NT2/D1 (cell line): ENCODE results near the gene TBX4.

ENCODE experiments used
- DNase-seq: peaks from one replicate; pipeline ENCODE4 v3.0.0-alpha.2; 2011; ENCODE audit warnings: low read depth, low spot score
- H3K27me3 ChIP-seq: 2 replicates; pipeline ENCODE4 v1.6.0; 2011; ENCODE audit warnings: mild to moderate bottlenecking; ENCODE audit not compliant: insufficient read length, insufficient read depth
- H3K36me3 ChIP-seq: 2 replicates; pipeline ENCODE4 v1.6.1; 2011; ENCODE audit warnings: mild to moderate bottlenecking, low read length, mixed read lengths; ENCODE audit not compliant: insufficient read depth, insufficient read length
- H3K4me1 ChIP-seq: 2 replicates; pipeline ENCODE4 v1.5.1; 2011; ENCODE audit not compliant: insufficient read depth, insufficient read length
- H3K4me3 ChIP-seq: 2 replicates; pipeline ENCODE4 v1.5.1; 2011; ENCODE audit warnings: low read depth; ENCODE audit not compliant: insufficient read length
- H3K9ac ChIP-seq: 2 replicates; pipeline ENCODE4 v1.6.0; 2011; ENCODE audit warnings: low read depth; ENCODE audit not compliant: insufficient read length
- H3K9me3 ChIP-seq: 2 replicates; pipeline ENCODE4 v1.5.1; 2011; ENCODE audit warnings: mild to moderate bottlenecking, low read length; ENCODE audit not compliant: insufficient read depth
- SUZ12 ChIP-seq: IDR thresholded peaks from 2 replicates; pipeline ENCODE4 v1.6.1; 2011; ENCODE audit not compliant: insufficient read length, insufficient read depth; ENCODE audit errors: extremely low read depth
- YY1 ChIP-seq: IDR thresholded peaks from 2 replicates; pipeline ENCODE4 v1.6.1; 2011; ENCODE audit not compliant: insufficient read length, insufficient read depth
- ZNF274 ChIP-seq: IDR thresholded peaks from 2 replicates; pipeline ENCODE4 v1.6.1; 2011; ENCODE audit warnings: mild to moderate bottlenecking, low read depth, low read length

The TBX4 gene

DNA sequence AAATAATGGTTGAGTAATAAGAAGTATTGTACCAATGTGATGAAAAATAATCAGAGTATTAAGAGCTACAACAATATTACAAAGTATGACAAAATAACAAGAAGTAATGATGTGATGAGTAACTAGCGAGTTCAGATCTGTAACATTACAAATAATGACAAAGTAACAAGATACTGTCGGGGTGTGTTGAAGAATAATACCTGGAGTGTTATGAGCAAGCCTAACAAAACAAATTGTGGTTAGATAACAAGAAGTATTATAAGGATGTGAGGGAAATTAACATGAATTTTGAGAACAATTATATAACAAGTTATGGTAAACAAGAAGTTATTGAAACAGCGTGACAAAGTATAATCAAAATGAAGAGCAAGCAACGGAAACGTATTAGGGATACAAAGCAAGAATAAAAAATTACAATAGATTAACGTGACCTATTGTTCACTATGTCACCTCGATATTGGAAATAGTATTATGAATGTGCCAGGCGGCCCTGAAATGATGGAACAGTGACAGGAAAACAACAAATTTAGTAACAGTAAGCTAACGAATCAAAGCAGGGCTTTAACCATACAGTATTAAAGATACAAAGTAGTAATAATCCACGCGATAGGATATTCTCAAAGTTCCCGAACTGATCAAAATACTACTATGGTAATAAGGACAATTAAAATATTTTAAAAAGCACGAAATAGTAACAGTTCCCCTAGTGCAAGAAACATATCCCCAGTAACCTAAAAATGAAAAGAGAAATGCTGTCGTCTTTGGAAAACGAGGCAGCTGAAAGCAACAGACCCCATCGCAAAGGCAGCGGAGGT, 1.6 kb downstream of the TBX4 start:
- H3K27me3 ChIP-seq: peaks cover 94% of the 10 kb centered on the region
- peak overlapping the region; percentile 66 for H3K9ac ChIP-seq
- peak overlapping the region; percentile 44 for H3K4me3 ChIP-seq

DNA sequence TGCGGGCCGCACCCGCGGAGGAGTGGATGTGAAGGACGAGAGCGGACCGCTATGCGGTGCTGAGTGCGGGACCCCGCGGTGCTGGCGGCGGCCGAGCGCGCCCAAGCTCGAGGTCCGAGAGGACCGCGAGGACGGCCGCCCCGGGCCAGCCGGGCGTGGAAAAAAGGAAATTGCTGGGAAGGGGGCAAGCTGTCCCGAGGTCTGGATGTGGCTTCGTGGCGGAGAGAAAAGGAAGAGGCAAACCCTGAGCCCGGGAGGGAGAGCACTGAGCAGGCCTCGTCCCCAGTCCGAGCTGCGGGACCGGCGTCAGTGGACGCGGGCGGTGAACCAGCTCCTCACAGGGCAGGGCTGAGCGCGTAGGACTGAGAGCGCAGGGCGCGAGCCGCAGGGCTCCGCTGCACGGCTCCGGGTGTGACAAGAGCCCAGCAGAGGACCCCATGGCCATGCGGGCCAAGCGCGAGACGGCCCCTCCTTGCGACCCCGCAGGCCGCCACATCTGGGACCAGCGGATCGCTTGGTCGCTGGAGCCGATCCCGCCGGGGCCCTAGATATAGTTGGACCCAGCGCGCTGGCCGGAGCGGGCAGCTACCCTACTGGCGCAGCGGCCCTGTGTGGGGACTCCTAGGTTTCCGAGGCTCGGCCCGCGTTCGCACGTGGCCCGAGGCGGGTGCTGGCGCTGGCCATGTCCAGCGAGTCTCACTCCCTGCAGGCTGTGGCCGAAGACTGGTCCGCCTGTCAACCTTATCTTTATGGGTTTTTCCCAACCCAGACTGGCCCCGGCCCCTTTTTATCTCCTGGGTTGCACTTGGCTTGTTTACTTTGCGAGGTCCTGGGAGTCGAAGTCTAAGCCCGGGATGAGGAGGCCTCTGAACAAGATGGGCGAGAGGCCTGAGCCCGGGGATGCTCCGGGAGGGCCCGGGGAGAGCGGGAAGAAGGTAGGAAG, 2.4 kb downstream of the TBX4 start:
- no peak for TF ChIP-seq ZNF274
- peak; percentile 94 for TF ChIP-seq SUZ12
- TF ChIP-seq YY1: no peak
- peaks cover 25% of the 10 kb centered on the region for H3K4me1 ChIP-seq
- no peaks in the 10 kb centered on the region for H3K36me3 ChIP-seq
- H3K27me3 ChIP-seq: peaks cover 100% of the 10 kb centered on the region
- DNase-seq: no peak
- H3K9me3 ChIP-seq: no peaks in the 10 kb centered on the region
- peak overlapping the region; percentile 44 for H3K4me3 ChIP-seq
- peak overlapping the region; percentile 66 for H3K9ac ChIP-seq

More for the DNA sequence above, 1.6 kb downstream of the TBX4 start:
- peaks cover 25% of the 10 kb centered on the region for H3K4me1 ChIP-seq
- no peaks in the 10 kb centered on the region for H3K9me3 ChIP-seq
- H3K36me3 ChIP-seq: no peaks in the 10 kb centered on the region
- TF ChIP-seq SUZ12: no peak
- no peak for TF ChIP-seq ZNF274
- TF ChIP-seq YY1: no peak
- no peak for DNase-seq

DNA sequence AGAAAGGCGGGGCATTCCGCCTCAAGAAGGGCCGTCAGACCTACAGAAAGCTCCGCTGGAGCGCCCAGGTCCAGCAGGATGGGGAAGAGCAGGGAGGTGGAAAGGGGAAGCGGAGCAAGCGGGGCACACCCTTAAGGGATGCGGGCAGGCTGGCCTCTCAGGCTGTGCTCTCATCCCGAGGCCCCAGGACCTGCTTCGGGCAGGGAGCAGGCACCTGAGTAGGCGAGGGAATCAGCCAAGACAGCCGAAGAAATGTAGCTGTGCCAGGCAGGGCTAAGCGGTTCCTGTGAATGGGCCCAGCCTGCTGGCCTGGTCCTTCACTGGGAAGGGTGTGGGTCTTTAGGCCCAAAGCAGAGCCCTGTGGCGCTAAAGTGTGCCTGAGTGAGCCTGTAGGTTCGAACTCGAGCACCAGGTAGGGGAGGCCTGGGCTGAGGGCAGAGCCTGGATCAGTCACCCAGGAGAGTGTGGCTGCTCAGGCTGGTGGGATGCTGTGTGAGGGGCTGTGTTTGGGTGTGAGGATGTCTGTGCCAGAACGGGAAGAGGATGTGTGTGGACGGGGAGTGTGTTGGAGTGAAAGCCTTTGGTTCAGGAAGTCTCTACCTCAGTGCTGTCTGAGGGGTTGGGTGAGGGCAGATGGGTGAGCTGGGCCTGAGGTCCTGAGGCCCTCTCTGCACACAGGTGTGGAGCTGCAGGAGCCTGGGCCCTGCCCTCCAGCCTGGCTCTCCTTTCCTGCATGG, 3.3 kb downstream of the TBX4 start:
- no peaks in the 10 kb centered on the region for H3K9me3 ChIP-seq
- H3K36me3 ChIP-seq: no peaks in the 10 kb centered on the region
- DNase-seq: no peak
- H3K9ac ChIP-seq: peak overlapping the region; percentile 38
- peaks cover 100% of the 10 kb centered on the region for H3K27me3 ChIP-seq
- no peak overlapping the region for H3K4me3 ChIP-seq
- TF ChIP-seq ZNF274: no peak
- TF ChIP-seq SUZ12: peak; percentile 68
- TF ChIP-seq YY1: no peak
- peaks cover 24% of the 10 kb centered on the region for H3K4me1 ChIP-seq

- Histone ChIP-seq H3K36me3 (no peaks in the 10 kb centered on the region), H3K9me3 (no peaks in the 10 kb centered on the region), H3K27me3 (peaks cover 100% of the 10 kb centered on the region), H3K9ac (no peak overlapping the region), H3K4me3 (no peak overlapping the region), H3K4me1 (peaks cover 18% of the 10 kb centered on the region)
- no peak for DNase-seq
- TF ChIP-seq SUZ12: no peak
- TF ChIP-seq YY1: no peak
- TF ChIP-seq ZNF274: no peak
Observed at GRCh38 chr17:61456061-61456681, 3.9 kb downstream of the TBX4 start.

DNA sequence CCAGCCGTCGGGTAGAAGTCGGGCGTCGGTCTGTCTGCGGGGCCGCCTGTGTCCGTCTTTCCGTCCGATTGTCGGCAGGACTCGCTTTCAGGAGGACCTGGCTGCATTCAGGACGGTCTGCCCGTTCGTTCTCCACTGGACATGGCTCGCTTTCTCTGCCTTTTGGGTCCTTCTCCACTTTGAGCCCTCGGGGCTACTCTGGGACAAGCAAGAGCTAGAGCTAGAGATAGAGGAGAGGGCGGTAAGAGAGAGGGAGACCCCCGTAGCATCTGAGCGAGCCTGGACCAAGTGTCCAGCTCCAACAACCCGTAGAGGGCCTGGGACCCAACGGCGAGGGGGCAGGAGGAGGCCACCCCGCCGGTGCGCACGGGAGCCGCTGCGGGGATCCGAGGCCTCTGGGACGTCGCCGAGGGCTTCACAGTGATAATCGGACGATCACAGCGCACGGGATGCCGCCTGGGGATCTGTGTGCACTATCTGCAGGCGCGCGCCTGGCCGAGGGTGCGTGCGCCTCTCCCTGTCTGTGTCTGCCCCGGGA, 4.5 kb downstream of the TBX4 start:
- TF ChIP-seq SUZ12 (no peak), YY1 (no peak), ZNF274 (no peak)
- no peak for DNase-seq
- peaks cover 100% of the 10 kb centered on the region for H3K27me3 ChIP-seq
- H3K9ac ChIP-seq: peak overlapping the region; percentile 39
- peak overlapping the region; percentile 22 for H3K4me3 ChIP-seq
- no peaks in the 10 kb centered on the region for H3K36me3 ChIP-seq
- H3K4me1 ChIP-seq: peaks cover 16% of the 10 kb centered on the region
- H3K9me3 ChIP-seq: no peaks in the 10 kb centered on the region

DNA sequence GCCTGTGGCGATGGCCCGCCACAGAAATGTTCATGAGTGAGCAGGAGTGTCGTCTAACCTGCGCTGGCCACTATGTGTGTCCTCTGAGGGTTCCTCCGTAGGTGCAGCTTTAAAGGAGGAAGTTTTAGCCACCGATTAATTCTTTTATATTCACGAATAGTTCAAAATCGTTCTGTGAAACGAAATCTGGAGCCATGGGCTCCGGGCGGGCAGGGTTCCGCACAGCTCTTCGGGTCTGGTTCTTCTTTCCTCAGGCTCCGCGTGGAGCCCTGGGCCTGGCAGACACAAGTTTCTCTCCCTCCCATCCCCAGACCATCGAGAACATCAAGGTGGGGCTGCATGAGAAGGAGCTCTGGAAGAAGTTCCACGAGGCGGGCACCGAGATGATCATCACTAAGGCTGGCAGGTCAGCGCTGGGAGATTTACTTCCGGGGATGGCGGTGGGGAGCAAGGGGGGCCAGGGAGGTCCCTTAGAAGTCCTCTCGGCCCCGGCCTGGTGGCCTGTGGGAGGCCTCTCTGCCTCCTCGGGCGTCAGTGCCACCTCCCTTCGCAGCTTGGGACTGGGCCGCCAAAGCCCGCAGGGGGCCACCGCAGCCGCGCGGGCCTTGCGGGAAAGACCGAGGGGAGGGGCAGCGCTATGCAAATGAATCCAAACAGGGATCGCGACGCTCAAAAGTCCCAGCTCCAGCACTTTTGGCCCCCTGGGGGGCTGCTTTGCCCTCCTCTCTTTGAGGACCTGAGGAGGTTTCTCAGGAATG, 5.2 kb downstream of the TBX4 start:
- H3K27me3 ChIP-seq: peaks cover 100% of the 10 kb centered on the region
- peaks cover 16% of the 10 kb centered on the region for H3K4me1 ChIP-seq
- no peaks in the 10 kb centered on the region for H3K9me3 ChIP-seq
- peak overlapping the region; percentile 39 for H3K9ac ChIP-seq
- H3K4me3 ChIP-seq: peak overlapping the region; percentile 33
- no peaks in the 10 kb centered on the region for H3K36me3 ChIP-seq
- DNase-seq: no peak
- no peak for TF ChIP-seq YY1
- TF ChIP-seq SUZ12: peak; percentile 61
